C4-2B (cell line): ENCODE results near the gene CASP3.
"Not testable (repeated sequence)": the region's sequence is repeated elsewhere in the genome, so short reads cannot be mapped to it uniquely, and the experiment has no call there.

Experiments
- H3K27ac ChIP-seq: fragments of 450-650 bp; 2 replicates; pipeline ENCODE4 v1.5.1; 2017
- CTCF ChIP-seq: fragments of 450-650 bp; conservative IDR thresholded peaks from 2 replicates; pipeline ENCODE4 v1.5.1; 2017; ENCODE audit warnings: mild to moderate bottlenecking
- ZFX ChIP-seq: fragments of 450-650 bp; IDR thresholded peaks from 2 replicates; pipeline ENCODE4 v1.6.1; 2017

CASP3 gene

GRCh38 chr4:184641451-184641850 lies 7.8 kb downstream of the CASP3 start:
- TF ChIP-seq CTCF (no peak), ZFX (no peak)
- H3K27ac ChIP-seq: no peak overlapping the region

- H3K27ac ChIP-seq: no peak overlapping the region
- TF ChIP-seq CTCF (no peak), ZFX (no peak)
These were observed 8.2 kb downstream of the CASP3 start for GRCh38 chr4:184641022-184641421.

GRCh38 chr4:184636897-184637296 lies 12.3 kb downstream of the CASP3 start:
- TF ChIP-seq ZFX (no peak), CTCF (no peak)
- H3K27ac ChIP-seq: no peak overlapping the region

GRCh38 chr4:184636144-184636543 lies 13.1 kb downstream of the CASP3 start:
- TF ChIP-seq CTCF (no peak), ZFX (no peak)
- no peak overlapping the region for H3K27ac ChIP-seq

- H3K27ac ChIP-seq: no peak overlapping the region
- TF ChIP-seq CTCF (no peak), ZFX (no peak)
These were observed 13.9 kb downstream of the CASP3 start for GRCh38 chr4:184635381-184635780.

GRCh38 chr4:184632842-184633241 lies 16.4 kb downstream of the CASP3 start:
- no peak overlapping the region for H3K27ac ChIP-seq
- TF ChIP-seq CTCF: no peak
- no peak for TF ChIP-seq ZFX

- no peak for TF ChIP-seq ZFX
- no peak for TF ChIP-seq CTCF
- no peak overlapping the region for H3K27ac ChIP-seq
These were observed 21.1 kb downstream of the CASP3 start for GRCh38 chr4:184628103-184628502.

GRCh38 chr4:184625783-184626596 lies 23.3 kb downstream of the CASP3 start:
- not testable (repeated sequence) for H3K27ac ChIP-seq
